ENCODE results near the gene ACO2.
A peak's percentile ranks its signal among the peaks of the same experiment; 100 is the strongest.

The ACO2 gene

GRCh38 chr22:41468381-41469217 lies at the start of gene ACO2, which contains the start of gene PHF5A (continued):
- TF ChIP-seq PRDM10 (tag by site-specific recombination; IDR thresholded peaks at IDR 0.05) = peak; percentile 68
- no peak for TF ChIP-seq AEBP2 (tag by site-specific recombination; IDR thresholded peaks at IDR 0.05; ENCODE audit: borderline replicate concordance)
- TF ChIP-seq KLF10 (tag by site-specific recombination; IDR thresholded peaks at IDR 0.05) = peak; percentile 87
- TF ChIP-seq ZNF398 (tag by site-specific recombination; IDR thresholded peaks at IDR 0.05) = no peak
- peak; percentile 94 for TF ChIP-seq ZNF639 (tag by site-specific recombination; IDR thresholded peaks at IDR 0.05)
- no peak for TF ChIP-seq HOXA7 (CRISPR knock-in tag; IDR thresholded peaks at IDR 0.05; ENCODE audit: borderline replicate concordance)
- TF ChIP-seq ZNF121 (tag by site-specific recombination; IDR thresholded peaks at IDR 0.05) = no peak
- peak; percentile 82 for TF ChIP-seq ZNF518A (tag by site-specific recombination; conservative IDR thresholded peaks at IDR 0.05; ENCODE audit: low read depth)
- TF ChIP-seq ZNF112 (tag by site-specific recombination; IDR thresholded peaks at IDR 0.05) = no peak
- TF ChIP-seq ZFP3 (tag by site-specific recombination; IDR thresholded peaks at IDR 0.05; ENCODE audit: low read depth) = 0 out of 2 replicates have a peak, but pooled peaks have one; percentile 22
- 0 out of 2 replicates have a peak, but pooled peaks have one; percentile 41 for TF ChIP-seq ZNF843 (tag by site-specific recombination; IDR thresholded peaks at IDR 0.05)
- TF ChIP-seq ZNF211 (tag by site-specific recombination; IDR thresholded peaks at IDR 0.05; ENCODE audit: low read depth) = no peak
- no peak for TF ChIP-seq ZNF354C (tag by site-specific recombination; IDR thresholded peaks at IDR 0.05; ENCODE audit: borderline replicate concordance, low read depth)
- peak; percentile 85 for TF ChIP-seq ZNF76 (tag by site-specific recombination; IDR thresholded peaks at IDR 0.05; ENCODE audit: borderline replicate concordance, low read depth)
- no peak for TF ChIP-seq ZNF184 (tag by site-specific recombination; IDR thresholded peaks at IDR 0.05)
- no peak for TF ChIP-seq PBX3 (CRISPR knock-in tag; IDR thresholded peaks at IDR 0.05)
- TF ChIP-seq ZNF302 (tag by site-specific recombination; IDR thresholded peaks at IDR 0.05; ENCODE audit: low read depth) = no peak
- no peak for TF ChIP-seq ZNF645 (tag by site-specific recombination; IDR thresholded peaks at IDR 0.05)
- TF ChIP-seq PRDM1 (tag by site-specific recombination; IDR thresholded peaks at IDR 0.05) = no peak
- TF ChIP-seq SP3 (tag by site-specific recombination; IDR thresholded peaks at IDR 0.05) = peak; percentile 99
- peak; percentile 96 for TF ChIP-seq YY1 (tag by site-specific recombination; IDR thresholded peaks at IDR 0.05)
- no peak for TF ChIP-seq ZBTB1 (tag by site-specific recombination; IDR thresholded peaks at IDR 0.05)
- TF ChIP-seq ZNF248 (tag by site-specific recombination; IDR thresholded peaks at IDR 0.05) = no peak
